Endodermal cell (in vitro differentiated cells): ENCODE results near the gene DLG2. TPM values are rescaled to one million over a fixed set of nuclear protein-coding genes. Genes with fewer than 3 reads are reported as not detected.
"Not testable (repeated sequence)": the region's sequence is repeated elsewhere in the genome, so short reads cannot be mapped to it uniquely, and the experiment has no call there.

ENCODE experiments used
- DNase-seq: peaks from one replicate; pipeline ENCODE4 v3.0.0-alpha.2; 2017
- H3K27ac ChIP-seq: 2 replicates; pipeline ENCODE4 v1.5.1; 2013; ENCODE audit warnings: mild to moderate bottlenecking, low read depth, low read length, moderate library complexity
- H3K27me3 ChIP-seq: 2 replicates; pipeline ENCODE4 v1.6.1; 2013; ENCODE audit warnings: mild to moderate bottlenecking, low read length, moderate library complexity; ENCODE audit not compliant: insufficient read depth, control insufficient read depth, poor library complexity, severe bottlenecking
- H3K36me3 ChIP-seq: 2 replicates; pipeline ENCODE4 v1.7.0; 2013; ENCODE audit warnings: mild to moderate bottlenecking, low read length, moderate library complexity; ENCODE audit not compliant: control insufficient read depth, insufficient read depth
- H3K4me1 ChIP-seq: one replicate; pipeline ENCODE4 v1.7.0; 2013; ENCODE audit warnings: low read length; ENCODE audit not compliant: control insufficient read depth, insufficient read depth
- H3K4me3 ChIP-seq: 2 replicates; pipeline ENCODE4 v1.5.1; 2013; ENCODE audit warnings: mild to moderate bottlenecking, low read length, moderate library complexity
- H3K9ac ChIP-seq: 2 replicates; pipeline ENCODE4 v1.6.1; 2013; ENCODE audit warnings: mild to moderate bottlenecking, low read length, moderate library complexity; ENCODE audit not compliant: poor library complexity, severe bottlenecking; ENCODE audit errors: extremely low read depth
- H3K9me3 ChIP-seq: 2 replicates; pipeline ENCODE4 v1.6.1; 2013; ENCODE audit warnings: mild to moderate bottlenecking, low read length, moderate library complexity; ENCODE audit not compliant: control insufficient read depth
- H3K27ac Mint-ChIP-seq: 2 replicates; pipeline ENCODE4 v1.8.0; 2020; ENCODE audit warnings: mixed read lengths
- H3K27me3 Mint-ChIP-seq: 2 replicates; pipeline ENCODE4 v1.8.0; 2021; ENCODE audit warnings: mild to moderate bottlenecking, mixed read lengths; ENCODE audit not compliant: insufficient read depth
- H3K36me3 Mint-ChIP-seq: 2 replicates; pipeline ENCODE4 v1.8.0; 2020; ENCODE audit warnings: low read depth, mixed read lengths
- H3K4me1 Mint-ChIP-seq: 2 replicates; pipeline ENCODE4 v1.8.0; 2020; ENCODE audit warnings: mixed read lengths
- H3K4me3 Mint-ChIP-seq: 2 replicates; pipeline ENCODE4 v1.8.0; 2020; ENCODE audit warnings: mild to moderate bottlenecking, moderate library complexity, mixed read lengths
- H3K9me3 Mint-ChIP-seq: 2 replicates; pipeline ENCODE4 v1.8.0; 2020; ENCODE audit warnings: mild to moderate bottlenecking, mixed read lengths
- CTCF ChIP-seq: fragments of 200-600 bp; sonication (generic); conservative IDR thresholded peaks from 2 replicates; pipeline ENCODE4 v1.5.0; 2021; ENCODE audit warnings: antibody characterized with exemption, mild to moderate bottlenecking
- WGBS, 2 experiments: methylation state at CpG; one replicate each; pipeline versions ENCODE4 v1.1.5 to v1.1.7; 2013; ENCODE audit warnings: missing lambda C conversion rate in 2 of 2, mixed read lengths in 1 of 2; ENCODE audit not compliant: insufficient coverage in 1 of 2, insufficient read length in 1 of 2; 5-methylcytosine and 5-hydroxymethylcytosine counted together
- total RNA-seq, 2 donors: library from RNA; stranded (reverse); fragmentation: NEBNext Ultra II Directional in 1 of 2; extraction: Animal tissue kit (Norgen Biotek cat#: 25700) in 1 of 2; gene quantifications; 2 replicates in 1 of 2; 3 replicates in 1 of 2; pipeline ENCODE4 v1.2.1, GENCODE V29; 2021

Gene DLG2
- total RNA-seq, 2 donors from 2014 or later, result 9.6 to 10.6 TPM

- Histone ChIP-seq H3K27ac (no peak overlapping the region), H3K9ac (no peak overlapping the region), H3K27me3 (no peaks in the 10 kb centered on the region), H3K4me1 (no peaks in the 10 kb centered on the region), H3K36me3 (no peaks in the 10 kb centered on the region), H3K9me3 (no peaks in the 10 kb centered on the region), H3K4me3 (no peak overlapping the region)
- DNase-seq, result no peak
- Mint-ChIP-seq H3K9me3 (no peaks in the 10 kb centered on the region), H3K27ac (no peak overlapping the region), H3K27me3 (no peaks in the 10 kb centered on the region), H3K4me3 (no peak overlapping the region), H3K4me1 (peaks cover 5% of the 10 kb centered on the region), H3K36me3 (no peaks in the 10 kb centered on the region)
- 70 to 94% methylated on average over 2 of the region's 2 CpGs for WGBS, 2 experiments
- TF ChIP-seq CTCF, result no peak
Measured at GRCh38 chr11:85236211-85236610, 390.9 kb downstream of the DLG2 start.

GRCh38 chr11:85232559-85232958 lies 394.6 kb downstream of the DLG2 start:
- DNase-seq, result no peak
- no peak overlapping the region for H3K27ac Mint-ChIP-seq
- H3K9me3 Mint-ChIP-seq, result peaks cover 6% of the 10 kb centered on the region
- H3K4me1 Mint-ChIP-seq, result peaks cover 5% of the 10 kb centered on the region
- Histone ChIP-seq H3K36me3 (no peaks in the 10 kb centered on the region), H3K4me3 (no peak overlapping the region), H3K4me1 (no peaks in the 10 kb centered on the region), H3K9me3 (no peaks in the 10 kb centered on the region), H3K9ac (no peak overlapping the region), H3K27ac (no peak overlapping the region), H3K27me3 (no peaks in the 10 kb centered on the region)
- no peaks in the 10 kb centered on the region for H3K36me3 Mint-ChIP-seq
- 79 to 92% methylated on average over 2 of the region's 2 CpGs for WGBS, 2 experiments
- H3K4me3 Mint-ChIP-seq, result no peak overlapping the region
- no peaks in the 10 kb centered on the region for H3K27me3 Mint-ChIP-seq
- no peak for TF ChIP-seq CTCF

GRCh38 chr11:85231588-85231987 lies 395.6 kb downstream of the DLG2 start:
- H3K4me3 Mint-ChIP-seq, result no peak overlapping the region
- TF ChIP-seq CTCF, result no peak
- H3K27ac Mint-ChIP-seq, result no peak overlapping the region
- H3K36me3 Mint-ChIP-seq, result no peaks in the 10 kb centered on the region
- no peaks in the 10 kb centered on the region for H3K4me1 ChIP-seq
- H3K4me3 ChIP-seq, result no peak overlapping the region
- H3K9me3 Mint-ChIP-seq, result peaks cover 6% of the 10 kb centered on the region
- no peaks in the 10 kb centered on the region for H3K9me3 ChIP-seq
- DNase-seq, result no peak
- no peaks in the 10 kb centered on the region for H3K27me3 Mint-ChIP-seq
- no peak overlapping the region for H3K9ac ChIP-seq
- H3K27ac ChIP-seq, result no peak overlapping the region
- no peaks in the 10 kb centered on the region for H3K36me3 ChIP-seq
- H3K27me3 ChIP-seq, result no peaks in the 10 kb centered on the region
- WGBS, 2 experiments, result 89 to 92% methylated on average over 3 to 4 of the region's 4 CpGs
- H3K4me1 Mint-ChIP-seq, result peaks cover 5% of the 10 kb centered on the region

GRCh38 chr11:85229723-85230122 lies 397.4 kb downstream of the DLG2 start:
- DNase-seq, H3K27me3 ChIP-seq, H3K27ac Mint-ChIP-seq, H3K4me3 ChIP-seq, H3K9ac ChIP-seq, H3K27me3 Mint-ChIP-seq, H3K36me3 Mint-ChIP-seq, H3K9me3 Mint-ChIP-seq, H3K4me3 Mint-ChIP-seq, H3K9me3 ChIP-seq, H3K36me3 ChIP-seq, H3K27ac ChIP-seq, H3K4me1 Mint-ChIP-seq, H3K4me1 ChIP-seq: not testable (repeated sequence)
- 94% methylated on average over 1 of the region's 1 CpG; no CpG with 5 or more reads in 1 of the 2 experiments for WGBS, 2 experiments
